HG03159 (cell line): ENCODE data around the gene SKP1.

ENCODE experiments used
- ATAC-seq: cut with Tn5 transposase; IDR thresholded peaks from one replicate; pipeline ENCODE4 v1.9.1; 2021; ENCODE audit warnings: mild to moderate bottlenecking, moderate library complexity; ENCODE audit not compliant: unreplicated experiment

Gene SKP1

GRCh38 chr5:134130239-134130945 is 46.4 kb downstream of the SKP1 start:
- no peak for ATAC-seq

DNA sequence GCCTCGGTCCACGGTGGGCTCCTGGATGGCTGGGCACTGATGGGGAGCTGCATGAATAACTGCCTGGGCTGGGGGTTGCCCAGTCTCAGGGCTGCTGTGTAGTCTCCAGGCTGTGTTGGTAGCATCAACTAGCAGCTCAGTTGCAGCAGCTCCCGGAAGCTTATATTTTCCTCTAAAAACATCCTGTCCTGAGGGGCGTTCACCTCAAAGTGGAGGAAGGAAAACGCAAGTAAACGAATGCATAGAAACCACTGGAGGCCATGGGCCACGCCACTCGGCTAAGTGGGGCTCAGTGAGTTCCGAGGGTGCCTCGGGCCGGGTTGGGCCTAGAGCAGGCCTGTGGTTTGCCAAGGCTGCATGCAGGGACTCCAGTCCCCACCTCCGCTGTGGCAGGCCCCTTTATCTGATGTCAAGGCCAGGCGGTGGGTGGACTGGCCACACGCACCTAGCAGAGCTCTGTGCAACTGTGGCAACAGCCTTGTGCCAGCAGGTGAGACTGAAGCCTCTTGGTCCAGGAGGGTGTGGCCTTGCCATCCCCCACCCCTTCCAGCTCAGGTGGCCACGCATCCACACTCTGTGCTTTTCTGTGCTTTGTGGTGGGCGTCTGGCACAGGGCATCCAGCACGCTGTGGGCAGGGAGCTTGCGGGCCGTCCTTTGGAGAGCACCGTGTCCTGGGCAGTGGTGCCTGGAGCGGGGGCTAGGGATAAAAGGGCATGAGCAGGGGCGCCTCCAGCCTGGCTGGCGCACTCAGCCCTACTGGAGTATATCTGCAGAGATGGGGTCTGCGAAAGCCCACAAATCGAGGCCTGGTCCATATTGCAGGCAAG is 47.1 kb downstream of the SKP1 start:
- no peak for ATAC-seq

GRCh38 chr5:134128648-134128995 is 48.1 kb downstream of the SKP1 start:
- ATAC-seq: no peak

DNA sequence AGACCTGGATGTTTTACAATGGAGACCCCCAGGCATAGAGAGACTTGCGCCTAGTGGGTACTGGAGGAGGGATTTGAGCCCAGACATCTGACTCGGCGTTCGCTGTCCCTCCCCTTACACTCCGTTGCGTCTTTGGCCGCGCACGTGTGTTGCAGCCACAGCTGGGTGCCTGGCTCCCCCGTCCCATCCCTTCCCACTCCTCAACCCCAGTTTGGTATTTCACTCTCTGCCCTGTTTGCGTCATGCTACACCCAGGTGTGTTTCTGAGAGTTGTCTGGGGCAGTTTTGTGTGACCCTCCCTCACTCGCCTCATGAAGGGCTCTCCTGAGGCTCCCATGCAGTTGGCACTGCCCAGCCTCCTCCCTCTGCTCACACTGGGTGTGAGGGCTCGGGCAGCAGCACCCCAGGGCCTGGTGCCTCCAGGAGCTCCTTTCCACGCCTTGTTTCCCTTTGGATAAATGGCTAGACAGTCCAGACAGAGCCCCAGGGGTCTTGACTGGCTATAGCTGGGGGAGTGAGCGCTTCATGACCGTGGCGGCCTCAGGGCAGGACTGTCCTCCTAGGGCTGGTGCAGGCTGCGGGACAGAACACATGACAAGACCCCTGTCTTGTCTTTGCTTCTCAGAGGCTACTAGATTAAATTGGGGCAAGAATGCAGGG is 48.6 kb downstream of the SKP1 start:
- ATAC-seq: no peak

DNA sequence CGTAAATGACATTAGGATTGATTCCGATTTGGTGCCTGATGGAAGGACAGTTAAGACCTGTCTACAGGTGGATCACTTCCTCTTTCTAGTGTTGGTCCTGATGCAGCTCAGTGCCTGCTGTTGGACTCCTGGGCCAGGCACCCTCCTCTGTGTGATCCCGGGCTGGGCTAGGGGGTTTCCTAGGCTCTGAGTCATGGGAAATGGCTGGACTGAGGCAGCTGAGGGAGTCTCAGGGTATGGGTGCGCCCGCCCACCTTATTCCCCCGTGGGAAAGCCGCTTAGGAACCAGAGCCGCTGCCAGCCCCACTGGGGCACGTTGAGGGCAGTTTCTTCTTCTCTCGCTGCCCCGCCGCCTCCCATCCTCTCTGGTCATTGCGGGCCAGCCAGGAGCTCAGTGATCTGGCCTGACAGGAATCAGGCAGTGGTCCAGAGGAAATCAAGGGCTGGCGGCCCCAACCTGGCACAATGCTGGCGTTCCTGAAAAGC is 49.3 kb downstream of the SKP1 start:
- no peak for ATAC-seq

GRCh38 chr5:134125039-134126015 is 51.4 kb downstream of the SKP1 start:
- ATAC-seq: no peak

- no peak for ATAC-seq
Observed at GRCh38 chr5:134124289-134125038, 52.3 kb downstream of the SKP1 start.

DNA sequence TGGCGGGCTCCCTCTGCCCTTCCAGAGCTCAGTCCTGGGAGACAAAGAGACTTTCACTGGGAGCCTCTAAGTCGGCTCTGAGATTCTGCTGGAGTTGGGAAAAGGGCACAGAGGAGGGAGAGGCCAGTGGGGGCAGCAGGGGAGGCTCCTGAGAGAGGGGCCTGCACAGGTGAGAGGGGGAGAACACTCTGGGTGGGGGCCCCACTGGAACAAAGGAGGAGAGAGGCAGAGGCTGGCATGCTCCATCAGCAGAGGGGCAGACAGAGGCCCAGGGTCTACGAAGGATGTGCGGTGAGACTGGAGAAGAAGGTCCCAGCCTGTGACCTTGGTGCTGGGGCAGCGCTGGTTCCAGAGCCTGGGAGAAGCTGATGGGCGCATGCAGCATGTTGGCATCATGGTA is 53.4 kb downstream of the SKP1 start:
- ATAC-seq: no peak

DNA sequence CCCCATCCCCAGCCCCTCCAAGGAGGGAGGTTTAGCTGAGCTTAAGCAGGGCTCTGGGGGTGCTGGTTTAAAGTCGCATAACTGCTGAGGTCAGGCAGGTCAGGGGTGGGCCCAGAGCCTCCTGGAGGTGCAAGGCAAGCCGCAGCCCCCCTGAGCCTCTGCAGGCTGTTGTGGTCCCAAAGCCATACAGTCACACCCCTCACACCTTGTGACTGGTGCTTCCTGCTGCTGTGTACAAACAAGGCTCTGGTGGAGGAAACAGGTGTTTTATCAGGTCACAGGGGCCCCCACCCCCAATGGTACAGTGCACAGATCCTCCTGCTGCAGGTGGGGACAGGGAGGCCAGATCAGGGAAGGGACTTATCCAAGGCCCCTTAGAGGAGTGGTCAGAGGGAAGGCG is 54.2 kb downstream of the SKP1 start:
- ATAC-seq: no peak

GRCh38 chr5:134120386-134121138 is 56.2 kb downstream of the SKP1 start:
- ATAC-seq: no peak

GRCh38 chr5:134119720-134120119 is 57.0 kb downstream of the SKP1 start:
- ATAC-seq: no peak

GRCh38 chr5:134118212-134118835 is 58.4 kb downstream of the SKP1 start:
- ATAC-seq: no peak

DNA sequence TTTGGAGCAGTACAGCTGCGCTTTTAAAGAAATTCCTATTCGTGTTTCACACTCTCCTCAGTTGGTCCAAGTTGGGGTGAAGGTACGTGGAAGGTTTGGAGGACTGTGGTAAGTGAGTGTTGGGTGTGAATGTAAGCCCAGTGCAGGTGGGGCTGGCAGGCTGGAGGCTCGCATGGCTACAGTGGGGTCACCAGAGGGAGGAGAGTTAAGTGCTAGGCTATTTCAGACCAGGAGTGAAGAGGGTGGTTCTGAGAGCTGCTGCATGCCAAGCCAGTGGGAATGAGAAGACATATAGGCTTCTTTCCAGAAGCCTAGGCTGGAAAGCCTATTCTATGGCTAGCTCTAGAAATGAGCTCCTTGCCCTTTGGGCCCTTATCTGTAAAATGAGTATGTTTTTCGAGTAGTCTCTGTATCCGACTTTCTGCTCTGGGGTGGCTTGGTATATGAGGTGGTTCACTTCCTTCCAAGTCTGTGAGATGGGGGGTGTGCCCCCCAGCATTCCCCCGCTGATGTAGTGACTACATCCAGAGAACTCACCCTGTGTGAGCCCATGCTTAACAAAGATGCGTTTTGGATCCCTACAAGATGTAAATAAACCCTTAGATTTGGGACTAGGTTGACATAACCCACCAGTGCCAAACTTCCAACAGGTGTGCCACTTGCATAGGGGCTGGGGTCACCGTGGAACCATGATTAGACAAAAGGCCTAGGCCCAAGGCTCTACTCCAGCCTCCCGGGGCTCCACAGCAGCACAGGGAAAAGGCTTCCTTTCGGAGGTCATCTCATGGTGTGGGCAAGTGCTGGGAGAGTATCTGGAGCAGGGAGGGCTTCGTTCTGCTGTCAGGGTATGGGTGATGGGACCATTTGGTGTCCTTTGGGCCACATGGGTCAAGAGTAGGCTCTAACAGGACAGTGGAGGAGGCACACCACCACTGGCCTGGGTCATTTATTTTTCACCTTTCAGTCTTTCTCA is 59.7 kb downstream of the SKP1 start:
- no peak for ATAC-seq

- no peak for ATAC-seq
Observed at GRCh38 chr5:134116286-134116685, 60.5 kb downstream of the SKP1 start.

- no peak for ATAC-seq
Observed at GRCh38 chr5:134115806-134116175, 61.0 kb downstream of the SKP1 start.

- no peak for ATAC-seq
Observed at GRCh38 chr5:134114886-134115805, 61.6 kb downstream of the SKP1 start.
